Spleen (tissue), 7 donors: ENCODE data around the gene MYPOP.

ENCODE experiments used
- CTCF ChIP-seq, 11 experiments: fragments of 200-600 bp in 7 of 11; fragments of 450-650 bp in 4 of 11; sonication (generic) in 4 of 11; IDR thresholded peaks in 8 of 11; conservative IDR thresholded peaks in 3 of 11; 1 replicate in 7 of 11; 2 replicates in 4 of 11; pipeline versions ENCODE4 v1.4.0 to v1.8.0; 2016 to 2021; ENCODE audit warnings: antibody characterized with exemption in 11 of 11, inconsistent platforms in 4 of 11, mild to moderate bottlenecking in 1 of 11
- POLR2A ChIP-seq, 3 donors: fragments of 450-650 bp; IDR thresholded peaks; one replicate each; pipeline ENCODE4 v1.5.1; 2017; ENCODE audit warnings: antibody characterized with exemption in 3 of 3, mild to moderate bottlenecking in 1 of 3
- donor health status: DM: no; HTN: no; CAD: no; lungs with moderate emphysema.
- donor health status: DM: no; HTN: no; CAD: no.
- donor health status: DM: no; HTN: no; CAD: no.

GRCh38 chr19:45935267-45935666 is 32.9 kb upstream of the MYPOP start:
- TF ChIP-seq CTCF (IDR thresholded peaks at IDR 0.05 in 8 of 11, conservative IDR thresholded peaks at IDR 0.05 in 3 of 11), result no peak
- TF ChIP-seq POLR2A (IDR thresholded peaks at IDR 0.05), result no peak
